ENCODE data around the gene FGF8. TPM values are rescaled to one million over a fixed set of nuclear protein-coding genes. Genes with fewer than 3 reads are reported as not detected.

Gene FGF8
- total and polyA plus RNA-seq, 2 experiments from 2014 or later, result not detected

GRCh38 chr10:101812606-101813005, 36.7 kb upstream of the FGF8 start:
- H3K4me2 ChIP-seq (ENCODE audit: unreplicated experiment), result no peak overlapping the region
- no peak for TF ChIP-seq EZH2phosphoT487 (IDR thresholded peaks at IDR 0.05; ENCODE audit: insufficient read depth, low read depth)
- no peak for TF ChIP-seq EZH2 (IDR thresholded peaks at IDR 0.05; ENCODE audit: insufficient read depth, poor library complexity, severe bottlenecking)
- H3K9me2 ChIP-seq (ENCODE audit: insufficient read depth), result no peaks in the 10 kb centered on the region
- H3K9ac ChIP-seq, result no peak overlapping the region
- in situ Hi-C loops (cut with MboI), result no loop called here
- 49% methylated on average over 4 of the region's 4 CpGs for WGBS, 2 experiments (ENCODE audit: low coverage in 1 of 2, low lambda C conversion rate in 2 of 2, missing lambda C conversion rate in 2 of 2)
- H3K4me1 ChIP-seq (ENCODE audit: insufficient read depth), result peaks cover 37% of the 10 kb centered on the region
- no peaks in the 10 kb centered on the region for H3K27me3 ChIP-seq (replicated peaks; ENCODE audit: insufficient read depth)
- H3K79me2 ChIP-seq (ENCODE audit: insufficient read depth), result peaks cover 100% of the 10 kb centered on the region
- H3K36me3 ChIP-seq (ENCODE audit: low read depth), result peaks cover 42% of the 10 kb centered on the region
- H2AFZ ChIP-seq, result no peak overlapping the region
- no peaks in the 10 kb centered on the region for H3K9me3 ChIP-seq (ENCODE audit: low read depth)
- H3K4me3 ChIP-seq, result no peak overlapping the region
- H4K20me1 ChIP-seq (ENCODE audit: insufficient read depth), result peaks cover 54% of the 10 kb centered on the region
- H3K27ac ChIP-seq, result 0 out of 2 replicates have a peak overlapping the region, but pooled peaks have one; percentile 10
- peak; percentile 46 for DNase-seq
- peaks cover 47% of the 10 kb centered on the region for H3F3A ChIP-seq (ENCODE audit: insufficient read depth)

GRCh38 chr10:101807158-101807557, 31.2 kb upstream of the FGF8 start:
- H3K9me3 ChIP-seq (ENCODE audit: low read depth), result no peaks in the 10 kb centered on the region
- H4K20me1 ChIP-seq (ENCODE audit: insufficient read depth), result peaks cover 9% of the 10 kb centered on the region; the same call in 1 of the 2 replicates
- no peaks in the 10 kb centered on the region for H3K27me3 ChIP-seq (replicated peaks; ENCODE audit: insufficient read depth)
- DNase-seq, result no peak
- H3K4me1 ChIP-seq (ENCODE audit: insufficient read depth), result peaks cover 18% of the 10 kb centered on the region
- H3K79me2 ChIP-seq (ENCODE audit: insufficient read depth), result peaks cover 99% of the 10 kb centered on the region
- H3K9me2 ChIP-seq (ENCODE audit: insufficient read depth), result no peaks in the 10 kb centered on the region
- peaks cover 26% of the 10 kb centered on the region for H3F3A ChIP-seq (ENCODE audit: insufficient read depth)
- H3K4me2 ChIP-seq (ENCODE audit: unreplicated experiment), result peak overlapping the region; percentile 9
- WGBS, 2 experiments (ENCODE audit: low coverage in 1 of 2, low lambda C conversion rate in 2 of 2, missing lambda C conversion rate in 2 of 2), result 53 to 67% methylated on average over 1 of the region's 1 CpG
- peaks cover 86% of the 10 kb centered on the region for H3K36me3 ChIP-seq (ENCODE audit: low read depth)
- no peak overlapping the region for H2AFZ ChIP-seq
- H3K9ac ChIP-seq, result no peak overlapping the region
- TF ChIP-seq EZH2 (IDR thresholded peaks at IDR 0.05; ENCODE audit: insufficient read depth, poor library complexity, severe bottlenecking) (no peak), EZH2phosphoT487 (IDR thresholded peaks at IDR 0.05; ENCODE audit: insufficient read depth, low read depth) (no peak)
- in situ Hi-C loops (cut with MboI), result no loop called here
- H3K4me3 ChIP-seq, result no peak overlapping the region
- H3K27ac ChIP-seq, result no peak overlapping the region

GRCh38 chr10:101803511-101803910, 27.6 kb upstream of the FGF8 start:
- no peak overlapping the region for H3K4me2 ChIP-seq (ENCODE audit: unreplicated experiment)
- WGBS, 2 experiments (ENCODE audit: low coverage in 1 of 2, low lambda C conversion rate in 2 of 2, missing lambda C conversion rate in 2 of 2), result 30 to 37% methylated on average over 4 of the region's 4 CpGs
- H3K9ac ChIP-seq, result no peak overlapping the region
- H3K36me3 ChIP-seq (ENCODE audit: low read depth), result peaks cover 89% of the 10 kb centered on the region
- peaks cover 99% of the 10 kb centered on the region for H3K79me2 ChIP-seq (ENCODE audit: insufficient read depth)
- peaks cover 13% of the 10 kb centered on the region for H4K20me1 ChIP-seq (ENCODE audit: insufficient read depth)
- in situ Hi-C loops (cut with MboI), result no loop called here
- no peaks in the 10 kb centered on the region for H3K9me2 ChIP-seq (ENCODE audit: insufficient read depth)
- peak overlapping the region; percentile 0; the same call in 1 of the 2 replicates for H3K27ac ChIP-seq
- peaks cover 43% of the 10 kb centered on the region for H3F3A ChIP-seq (ENCODE audit: insufficient read depth)
- no peaks in the 10 kb centered on the region for H3K9me3 ChIP-seq (ENCODE audit: low read depth)
- H3K4me3 ChIP-seq, result no peak overlapping the region
- no peak for DNase-seq
- no peaks in the 10 kb centered on the region for H3K27me3 ChIP-seq (replicated peaks; ENCODE audit: insufficient read depth)
- TF ChIP-seq EZH2phosphoT487 (IDR thresholded peaks at IDR 0.05; ENCODE audit: insufficient read depth, low read depth) (no peak), EZH2 (IDR thresholded peaks at IDR 0.05; ENCODE audit: insufficient read depth, poor library complexity, severe bottlenecking) (no peak)
- H3K4me1 ChIP-seq (ENCODE audit: insufficient read depth), result peaks cover 7% of the 10 kb centered on the region
- H2AFZ ChIP-seq, result no peak overlapping the region

- no peak overlapping the region for H3K4me3 ChIP-seq
- TF ChIP-seq EZH2 (IDR thresholded peaks at IDR 0.05; ENCODE audit: insufficient read depth, poor library complexity, severe bottlenecking) (no peak), EZH2phosphoT487 (IDR thresholded peaks at IDR 0.05; ENCODE audit: insufficient read depth, low read depth) (no peak)
- peaks cover 49% of the 10 kb centered on the region for H3F3A ChIP-seq (ENCODE audit: insufficient read depth)
- WGBS, 2 experiments (ENCODE audit: low coverage in 1 of 2, low lambda C conversion rate in 2 of 2, missing lambda C conversion rate in 2 of 2), result 61 to 64% methylated on average over 4 of the region's 4 CpGs
- peaks cover 94% of the 10 kb centered on the region for H3K36me3 ChIP-seq (ENCODE audit: low read depth)
- peaks cover 8% of the 10 kb centered on the region for H4K20me1 ChIP-seq (ENCODE audit: insufficient read depth)
- no peak for DNase-seq
- H3K4me2 ChIP-seq (ENCODE audit: unreplicated experiment), result no peak overlapping the region
- H3K9ac ChIP-seq, result no peak overlapping the region
- no peak overlapping the region for H3K27ac ChIP-seq
- no peak overlapping the region for H2AFZ ChIP-seq
- H3K9me3 ChIP-seq (ENCODE audit: low read depth), result no peaks in the 10 kb centered on the region
- no peaks in the 10 kb centered on the region for H3K4me1 ChIP-seq (ENCODE audit: insufficient read depth)
- H3K27me3 ChIP-seq (replicated peaks; ENCODE audit: insufficient read depth), result no peaks in the 10 kb centered on the region
- H3K79me2 ChIP-seq (ENCODE audit: insufficient read depth), result peaks cover 100% of the 10 kb centered on the region
- in situ Hi-C loops (cut with MboI), result no loop called here
- H3K9me2 ChIP-seq (ENCODE audit: insufficient read depth), result no peaks in the 10 kb centered on the region
These were observed 21.6 kb upstream of the FGF8 start for GRCh38 chr10:101797403-101798059.
